Transverse colon (tissue), 4 donors: ENCODE results near the gene NOL9. TPM values are rescaled to one million over a fixed set of nuclear protein-coding genes. Genes with fewer than 3 reads are reported as not detected.

ENCODE experiments used
- DNase-seq: peaks from one replicate; pipeline ENCODE4 v3.0.0-alpha.2; 2019
- H3K27ac ChIP-seq, 4 donors: fragments of 200-600 bp; sonication (generic); 2 replicates each; pipeline ENCODE4 v1.5.1; 2016 to 2018; ENCODE audit warnings: inconsistent platforms in 4 of 4
- H3K27me3 ChIP-seq: fragments of 200-600 bp; sonication (generic); 2 replicates; pipeline ENCODE4 v1.5.1; 2017; ENCODE audit warnings: inconsistent platforms
- H3K36me3 ChIP-seq, 4 donors: fragments of 200-600 bp; sonication (generic); 2 replicates each; pipeline ENCODE4 v1.5.1; 2017 to 2019; ENCODE audit warnings: inconsistent platforms in 4 of 4
- H3K4me1 ChIP-seq, 4 donors: fragments of 200-600 bp; sonication (generic); 2 replicates each; pipeline ENCODE4 v1.5.1; 2017 to 2020; ENCODE audit warnings: inconsistent platforms in 4 of 4
- H3K4me3 ChIP-seq, 4 donors: fragments of 200-600 bp; sonication (generic); 1 replicate in 1 of 4; 2 replicates in 3 of 4; pipeline versions ENCODE4 v1.5.1 to v1.6.1; 2017 to 2019; ENCODE audit warnings: inconsistent platforms in 4 of 4
- H3K9me3 ChIP-seq, 2 donors: fragments of 200-600 bp; sonication (generic); 2 replicates each; pipeline ENCODE4 v1.5.1; 2017 to 2019; ENCODE audit warnings: inconsistent platforms in 2 of 2
- EP300 ChIP-seq: sonication (generic); formaldehyde crosslinking; IDR thresholded peaks from one replicate; pipeline ENCODE4 v1.6.1; 2017; ENCODE audit warnings: antibody characterized with exemption, low read depth
- POLR2A ChIP-seq: fragments of 450-650 bp; IDR thresholded peaks from one replicate; pipeline ENCODE4 v1.6.1; 2016; ENCODE audit warnings: antibody characterized with exemption, mild to moderate bottlenecking, moderate library complexity
- POLR2AphosphoS5 ChIP-seq, 3 donors: sonication (generic); formaldehyde crosslinking; IDR thresholded peaks; one replicate each; pipeline ENCODE4 v1.6.1; 2016; ENCODE audit warnings: antibody characterized with exemption in 3 of 3
- WGBS, 2 donors: methylation state at CpG; one replicate each; pipeline ENCODE4 v1.1.5; 2018; ENCODE audit warnings: low coverage in 1 of 2; 5-methylcytosine and 5-hydroxymethylcytosine counted together
- in situ Hi-C, 4 donors: fragments of 200-750 bp; cut with MboI; loops; one replicate each; pipeline versions ENCODE4 v1.15.0 to v1.15.1; 2017; ENCODE audit warnings: low sequenced_read_pairs in 3 of 4, low pct_ligation_motif_present in 1 of 4, low pct_unique_long_range_greater_than_20kb in 1 of 4
- intact Hi-C: fragments of 100-400 bp; cut with DNase I; formaldehyde crosslinking; loops from one replicate; pipeline ENCODE4 v1.15.1; 2023; ENCODE audit warnings: low total_unique reads
- total RNA-seq, 4 donors: library from RNA; depleted of rRNA; stranded (reverse); fragments of >200 nt; gene quantifications; one replicate each; pipeline ENCODE4 v1.1.0, GENCODE V29; 2016
- TF ChIP-seq, protein P1 (sequence below), 5 experiments: fragments of 200-600 bp in 3 of 5; fragments of 450-650 bp in 2 of 5; sonication (generic) in 3 of 5; IDR thresholded peaks; 1 replicate in 2 of 5; 2 replicates in 3 of 5; pipeline ENCODE4 v1.5.1; 2016 to 2017; ENCODE audit warnings: antibody characterized with exemption in 5 of 5, inconsistent platforms in 3 of 5, mild to moderate bottlenecking in 2 of 5, moderate library complexity in 1 of 5

Gene NOL9
- total RNA-seq, 4 donors from 2014 or later, result 8.0 to 30.0 (median 13.8) TPM

DNA sequence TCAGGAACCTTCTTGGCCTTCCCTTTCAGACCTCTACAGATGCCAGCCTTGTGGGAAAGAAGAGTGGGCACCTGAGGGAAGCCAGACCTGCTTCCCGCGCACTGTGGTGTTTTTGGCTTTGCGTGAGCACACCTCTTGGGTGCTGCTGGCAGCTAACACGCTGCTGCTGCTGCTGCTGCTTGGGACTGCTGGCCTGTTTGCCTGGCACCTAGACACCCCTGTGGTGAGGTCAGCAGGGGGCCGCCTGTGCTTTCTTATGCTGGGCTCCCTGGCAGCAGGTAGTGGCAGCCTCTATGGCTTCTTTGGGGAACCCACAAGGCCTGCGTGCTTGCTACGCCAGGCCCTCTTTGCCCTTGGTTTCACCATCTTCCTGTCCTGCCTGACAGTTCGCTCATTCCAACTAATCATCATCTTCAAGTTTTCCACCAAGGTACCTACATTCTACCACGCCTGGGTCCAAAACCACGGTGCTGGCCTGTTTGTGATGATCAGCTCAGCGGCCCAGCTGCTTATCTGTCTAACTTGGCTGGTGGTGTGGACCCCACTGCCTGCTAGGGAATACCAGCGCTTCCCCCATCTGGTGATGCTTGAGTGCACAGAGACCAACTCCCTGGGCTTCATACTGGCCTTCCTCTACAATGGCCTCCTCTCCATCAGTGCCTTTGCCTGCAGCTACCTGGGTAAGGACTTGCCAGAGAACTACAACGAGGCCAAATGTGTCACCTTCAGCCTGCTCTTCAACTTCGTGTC lies 24.5 kb upstream of the NOL9 start:
- Histone ChIP-seq H3K27me3 (no peaks in the 10 kb centered on the region), H3K4me3 (no peak overlapping the region), H3K9me3 (no peaks in the 10 kb centered on the region), H3K4me1 (peaks cover 17 to 37% (median 35%) of the 10 kb centered on the region in 4 donors), H3K36me3 (no peaks in the 10 kb centered on the region), H3K27ac (peak overlapping the region; percentile 89 to 98 (median 96))
- no peak for DNase-seq
- in situ Hi-C loops, result loop anchor here in 1 of 4 donors (10.0 kb wide), 1 partner anchor 46 kb away; the partner anchor contains the start of gene THAP3
- intact Hi-C loops, result no loop called here
- WGBS, 2 donors, result 88% methylated on average over 14 of the region's 14 CpGs; no CpG with 5 or more reads in 1 of the 2 donors
- TF ChIP-seq POLR2AphosphoS5 (IDR thresholded peaks at IDR 0.05), result no peak
- TF ChIP-seq EP300, result no peak
- TF ChIP-seq POLR2A, result no peak
- TF ChIP-seq, protein P1, sequence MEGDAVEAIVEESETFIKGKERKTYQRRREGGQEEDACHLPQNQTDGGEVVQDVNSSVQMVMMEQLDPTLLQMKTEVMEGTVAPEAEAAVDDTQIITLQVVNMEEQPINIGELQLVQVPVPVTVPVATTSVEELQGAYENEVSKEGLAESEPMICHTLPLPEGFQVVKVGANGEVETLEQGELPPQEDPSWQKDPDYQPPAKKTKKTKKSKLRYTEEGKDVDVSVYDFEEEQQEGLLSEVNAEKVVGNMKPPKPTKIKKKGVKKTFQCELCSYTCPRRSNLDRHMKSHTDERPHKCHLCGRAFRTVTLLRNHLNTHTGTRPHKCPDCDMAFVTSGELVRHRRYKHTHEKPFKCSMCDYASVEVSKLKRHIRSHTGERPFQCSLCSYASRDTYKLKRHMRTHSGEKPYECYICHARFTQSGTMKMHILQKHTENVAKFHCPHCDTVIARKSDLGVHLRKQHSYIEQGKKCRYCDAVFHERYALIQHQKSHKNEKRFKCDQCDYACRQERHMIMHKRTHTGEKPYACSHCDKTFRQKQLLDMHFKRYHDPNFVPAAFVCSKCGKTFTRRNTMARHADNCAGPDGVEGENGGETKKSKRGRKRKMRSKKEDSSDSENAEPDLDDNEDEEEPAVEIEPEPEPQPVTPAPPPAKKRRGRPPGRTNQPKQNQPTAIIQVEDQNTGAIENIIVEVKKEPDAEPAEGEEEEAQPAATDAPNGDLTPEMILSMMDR (IDR thresholded peaks at IDR 0.05), result no peak

DNA sequence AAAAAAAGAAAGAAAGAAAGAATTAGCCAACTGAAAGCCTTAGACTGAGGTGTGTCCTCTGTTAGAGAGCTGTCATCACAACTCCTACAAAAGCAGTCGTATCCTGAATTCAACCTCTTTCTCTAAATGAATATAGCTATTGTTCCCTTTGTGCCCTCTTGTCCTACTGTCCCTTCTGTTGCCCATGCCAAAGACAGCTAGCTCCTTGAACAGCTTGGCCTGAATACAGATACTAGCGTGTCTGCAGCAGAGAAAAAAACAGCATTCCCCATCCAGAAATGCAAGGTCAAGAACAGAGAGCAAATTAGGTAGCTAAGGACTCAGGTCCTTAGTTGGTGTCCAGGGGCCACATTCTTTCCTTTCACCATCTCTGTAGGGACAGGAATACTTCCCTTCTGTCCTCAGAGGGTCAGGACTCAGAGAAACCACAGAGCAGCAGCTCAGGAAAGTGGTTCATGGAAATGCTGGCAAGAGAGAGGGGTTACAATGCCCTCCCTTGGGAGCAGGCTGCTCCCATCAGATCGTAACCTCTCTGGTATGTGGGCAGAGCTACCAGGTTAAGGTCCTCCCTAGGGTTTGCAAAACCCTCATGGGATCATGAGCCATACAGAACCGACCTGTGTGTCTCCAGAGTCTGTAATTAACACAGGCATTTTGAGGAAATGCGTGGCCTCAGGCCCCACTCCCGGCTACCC lies 23.7 kb upstream of the NOL9 start:
- in situ Hi-C loops (loop anchor here in 1 of 4 donors (10.0 kb wide), 1 partner anchor 47 kb away; the partner anchor contains the start of gene THAP3), intact Hi-C loops (no loop called here)
- WGBS, 2 donors, result 69 to 78% methylated on average over 2 to 6 of the region's 6 CpGs

GRCh38 chr1:6574818-6575217 lies 20.5 kb upstream of the NOL9 start:
- TF ChIP-seq EP300, result no peak
- TF ChIP-seq POLR2AphosphoS5 (IDR thresholded peaks at IDR 0.05), result no peak
- TF ChIP-seq, protein P1 (IDR thresholded peaks at IDR 0.05), result no peak
- TF ChIP-seq POLR2A, result no peak
- in situ Hi-C loops, result loop anchor here in 1 of 4 donors (10.0 kb wide), 1 partner anchor 50 kb away; the partner anchor contains the start of gene THAP3
- Histone ChIP-seq H3K4me3 (no peak overlapping the region), H3K36me3 (no peaks in the 10 kb centered on the region), H3K4me1 (peaks cover 5 to 6% (median 5%) of the 10 kb centered on the region in 4 donors), H3K9me3 (no peaks in the 10 kb centered on the region), H3K27me3 (no peaks in the 10 kb centered on the region), H3K27ac (no peak overlapping the region)
- 60 to 82% methylated on average over 1 to 14 of the region's 14 CpGs for WGBS, 2 donors
- intact Hi-C loops, result no loop called here
- DNase-seq, result no peak

More for the DNA sequence above, 23.7 kb upstream of the NOL9 start:
- Histone ChIP-seq H3K27ac (peak overlapping the region in 1 of 4 donors; percentile 98), H3K36me3 (no peaks in the 10 kb centered on the region), H3K4me3 (no peak overlapping the region), H3K27me3 (no peaks in the 10 kb centered on the region), H3K4me1 (peaks cover 17 to 33% (median 32%) of the 10 kb centered on the region in 4 donors), H3K9me3 (no peaks in the 10 kb centered on the region)
- DNase-seq, result no peak
- TF ChIP-seq EP300 (no peak), POLR2A (no peak), POLR2AphosphoS5 (IDR thresholded peaks at IDR 0.05) (no peak)
- TF ChIP-seq, protein P1 (IDR thresholded peaks at IDR 0.05), result no peak

- DNase-seq, result no peak
- H3K4me1 ChIP-seq, result peaks cover under 1 to 1% (median 1%) of the 10 kb centered on the region in 4 donors
- intact Hi-C loops (no loop called here), in situ Hi-C loops (loop anchor here in 1 of 4 donors (10.0 kb wide), 1 partner anchor 51 kb away; the partner anchor contains the start of gene THAP3)
- no peak overlapping the region for H3K4me3 ChIP-seq
- WGBS, 2 donors, result 90% methylated on average over 8 of the region's 8 CpGs; no CpG with 5 or more reads in 1 of the 2 donors
- no peak overlapping the region for H3K27ac ChIP-seq
- H3K27me3 ChIP-seq, result no peaks in the 10 kb centered on the region
- TF ChIP-seq POLR2AphosphoS5 (IDR thresholded peaks at IDR 0.05), result no peak
- TF ChIP-seq EP300, result no peak
- TF ChIP-seq POLR2A, result no peak
- TF ChIP-seq, protein P1 (IDR thresholded peaks at IDR 0.05), result no peak
- no peaks in the 10 kb centered on the region for H3K9me3 ChIP-seq
- H3K36me3 ChIP-seq, result no peaks in the 10 kb centered on the region
These were observed 19.8 kb upstream of the NOL9 start for GRCh38 chr1:6574025-6574620.
